Measurements from ENCODE around the gene MYCBP.
"Not testable (repeated sequence)": the region's sequence is repeated elsewhere in the genome, so short reads cannot be mapped to it uniquely, and the experiment has no call there.

Gene MYCBP

GRCh38 chr1:38852780-38853179 lies 20.4 kb downstream of the MYCBP start:
- in situ Hi-C loops (cut with MboI; ENCODE audit: low pct_unique_long_range_greater_than_20kb, low sequenced_read_pairs, unreplicated experiment): no loop called here
- TF ChIP-seq CTCF (IDR thresholded peaks at IDR 0.05; ENCODE audit: extremely low read depth, insufficient read depth, missing control alignments): no peak
- peak; percentile 53 for DNase-seq (ENCODE audit: low spot score)

GRCh38 chr1:38848071-38848470 lies 25.1 kb downstream of the MYCBP start:
- no peak for DNase-seq (ENCODE audit: low spot score)
- in situ Hi-C loops (cut with MboI; ENCODE audit: low pct_unique_long_range_greater_than_20kb, low sequenced_read_pairs, unreplicated experiment): loop anchor here (25.0 kb wide), 1 partner anchor 811 kb away; the partner anchor contains the start of gene POU3F1
- TF ChIP-seq CTCF (IDR thresholded peaks at IDR 0.05; ENCODE audit: extremely low read depth, insufficient read depth, missing control alignments): no peak

- in situ Hi-C loops (cut with MboI; ENCODE audit: low pct_unique_long_range_greater_than_20kb, low sequenced_read_pairs, unreplicated experiment): loop anchor here (25.0 kb wide), 1 partner anchor 809 kb away; the partner anchor contains the start of gene POU3F1
- no peak for DNase-seq (ENCODE audit: low spot score)
- TF ChIP-seq CTCF (IDR thresholded peaks at IDR 0.05; ENCODE audit: extremely low read depth, insufficient read depth, missing control alignments): no peak
Observed at GRCh38 chr1:38846210-38846609, 26.9 kb downstream of the MYCBP start.

- in situ Hi-C loops (cut with MboI; ENCODE audit: low pct_unique_long_range_greater_than_20kb, low sequenced_read_pairs, unreplicated experiment): loop anchor here (25.0 kb wide), 1 partner anchor 808 kb away; the partner anchor contains the start of gene POU3F1
Observed at GRCh38 chr1:38845088-38845487, 28.1 kb downstream of the MYCBP start.

GRCh38 chr1:38840281-38840680 lies 32.9 kb downstream of the MYCBP start:
- TF ChIP-seq CTCF (IDR thresholded peaks at IDR 0.05; ENCODE audit: extremely low read depth, insufficient read depth, missing control alignments): no peak
- in situ Hi-C loops (cut with MboI; ENCODE audit: low pct_unique_long_range_greater_than_20kb, low sequenced_read_pairs, unreplicated experiment): loop anchor here (25.0 kb wide), 1 partner anchor 803 kb away; the partner anchor contains the start of gene POU3F1
- no peak for DNase-seq (ENCODE audit: low spot score)

More at GRCh38 chr1:38845088-38845487, 28.1 kb downstream of the MYCBP start:
- not testable (repeated sequence) for DNase-seq (ENCODE audit: low spot score)

GRCh38 chr1:38839363-38839762 lies 33.8 kb downstream of the MYCBP start:
- DNase-seq (ENCODE audit: low spot score): no peak
- in situ Hi-C loops (cut with MboI; ENCODE audit: low pct_unique_long_range_greater_than_20kb, low sequenced_read_pairs, unreplicated experiment): loop anchor here (25.0 kb wide), 1 partner anchor 802 kb away; the partner anchor contains the start of gene POU3F1
- TF ChIP-seq CTCF (IDR thresholded peaks at IDR 0.05; ENCODE audit: extremely low read depth, insufficient read depth, missing control alignments): no peak

- DNase-seq (ENCODE audit: low spot score): not testable (repeated sequence)
- in situ Hi-C loops (cut with MboI; ENCODE audit: low pct_unique_long_range_greater_than_20kb, low sequenced_read_pairs, unreplicated experiment): loop anchor here (25.0 kb wide), 1 partner anchor 799 kb away; the partner anchor contains the start of gene POU3F1
Observed at GRCh38 chr1:38836316-38836715, 36.8 kb downstream of the MYCBP start.
